PC-9 (cell line): ENCODE results near the gene ATXN7. TPM values are rescaled to one million over a fixed set of nuclear protein-coding genes. Genes with fewer than 3 reads are reported as not detected.

Experiments
- BruUV-seq: library from RNA; stranded (reverse); fragments of 400-500 nt; replicated peaks from 2 replicates; lab custom pipeline; 2021; lab: Mats Ljungman, UMichigan
- CTCF ChIA-PET: fragments of 300-600 bp; sonication (Branson Sonifier 250); formaldehyde crosslinking; loops from one replicate; lab custom pipeline; 2022; ENCODE audit warnings: antibody characterized with exemption; lab: Charles Lee
- POLR2A ChIA-PET: fragments of 300-600 bp; sonication (Branson Sonifier 250); formaldehyde crosslinking; loops from one replicate; lab custom pipeline; 2022; ENCODE audit warnings: antibody characterized with exemption; ENCODE audit not compliant: unreplicated experiment; lab: Charles Lee
- DNase-seq, 2 experiments: peaks; one replicate each; pipeline versions ENCODE4 v3.0.0 to v3.0.0-alpha.2; 2015 to 2022; ENCODE audit warnings: mixed read lengths in 1 of 2
- H2AFZ ChIP-seq: fragments of 200-600 bp; sonication (generic); 2 replicates; pipeline ENCODE4 v1.8.1; 2017; ENCODE audit warnings: antibody characterized with exemption
- H3F3A ChIP-seq: fragments of 200-600 bp; sonication (generic); 2 replicates; pipeline ENCODE4 v1.8.1; 2017; ENCODE audit warnings: antibody characterized with exemption, mild to moderate bottlenecking, low read depth; ENCODE audit not compliant: insufficient read depth
- H3K27ac ChIP-seq: fragments of 200-600 bp; sonication (generic); 2 replicates; pipeline ENCODE4 v1.6.1; 2016; ENCODE audit warnings: mixed run types
- H3K27me3 ChIP-seq: fragments of 200-600 bp; sonication (generic); 2 replicates; pipeline ENCODE4 v1.6.1; 2016; ENCODE audit warnings: low read depth, mixed run types; ENCODE audit not compliant: insufficient read depth
- H3K36me3 ChIP-seq: fragments of 200-600 bp; sonication (generic); 2 replicates; pipeline ENCODE4 v1.6.1; 2016; ENCODE audit warnings: low read depth, mixed run types
- H3K4me1 ChIP-seq: fragments of 200-600 bp; sonication (generic); replicated peaks from 2 replicates; pipeline ENCODE4 v1.6.1; 2016; ENCODE audit warnings: mixed run types; ENCODE audit not compliant: insufficient read depth
- H3K4me2 ChIP-seq: fragments of 200-600 bp; sonication (generic); 2 replicates; pipeline ENCODE4 v1.6.1; 2017; ENCODE audit warnings: mixed run types
- H3K4me3 ChIP-seq: fragments of 200-600 bp; sonication (generic); 2 replicates; pipeline ENCODE4 v1.6.1; 2016; ENCODE audit warnings: mixed run types
- H3K79me2 ChIP-seq: fragments of 200-600 bp; sonication (generic); 2 replicates; pipeline ENCODE4 v1.6.1; 2017; ENCODE audit warnings: low read depth, mixed run types
- H3K9me2 ChIP-seq: fragments of 200-600 bp; sonication (generic); 2 replicates; pipeline ENCODE4 v1.8.1; 2017; ENCODE audit warnings: mild to moderate bottlenecking; ENCODE audit not compliant: insufficient read depth
- H3K9me3 ChIP-seq: fragments of 200-600 bp; sonication (generic); 2 replicates; pipeline ENCODE4 v1.8.1; 2016; ENCODE audit warnings: low read depth; ENCODE audit not compliant: insufficient read depth
- H4K20me1 ChIP-seq: fragments of 200-600 bp; sonication (generic); 2 replicates; pipeline ENCODE4 v1.8.1; 2017; ENCODE audit not compliant: insufficient read depth
- CTCF ChIP-seq: fragments of 200-600 bp; sonication (generic); conservative IDR thresholded peaks from 2 replicates; pipeline ENCODE4 v1.6.1; 2017; ENCODE audit warnings: mixed run types, antibody characterized with exemption, mild to moderate bottlenecking, moderate library complexity
- EZH2 ChIP-seq: fragments of 200-600 bp; sonication (generic); IDR thresholded peaks from 2 replicates; pipeline ENCODE4 v1.8.0; 2017; ENCODE audit warnings: antibody characterized with exemption, low read depth
- intact Hi-C: fragments of 100-400 bp; cut with micrococcal nuclease; formaldehyde crosslinking; loops from one replicate; pipeline ENCODE4 v1.10.0; 2022; ENCODE audit not compliant: unreplicated experiment
- total RNA-seq: library from RNA; stranded (reverse); gene quantifications from 2 replicates; pipeline ENCODE4 v1.2.3, GENCODE V29; 2021

The ATXN7 gene
- total RNA-seq, 1 experiment from 2014 or later, result 27.7 TPM

- no peaks in the 10 kb centered on the region for H3K36me3 ChIP-seq
- H3K4me2 ChIP-seq, result no peak overlapping the region
- no peak overlapping the region for H3K27ac ChIP-seq
- no peaks in the 10 kb centered on the region for H3K27me3 ChIP-seq
- no peaks in the 10 kb centered on the region for H3K9me3 ChIP-seq
- H3K9me2 ChIP-seq, result no peaks in the 10 kb centered on the region
- no peaks in the 10 kb centered on the region for H3K4me1 ChIP-seq
- BruUV-seq, result no TSS peak
- no peak for DNase-seq
- ChIA-PET CTCF (no interaction called here), POLR2A (no interaction called here)
- H2AFZ ChIP-seq, result no peak overlapping the region
- H3F3A ChIP-seq, result no peaks in the 10 kb centered on the region
- intact Hi-C loops, result no loop called here
- H3K79me2 ChIP-seq, result no peaks in the 10 kb centered on the region
- peaks cover 11% of the 10 kb centered on the region; the same call in 1 of the 2 replicates for H4K20me1 ChIP-seq
- H3K4me3 ChIP-seq, result no peak overlapping the region
- no peak for TF ChIP-seq EZH2
- TF ChIP-seq CTCF, result no peak
Observed at GRCh38 chr3:63946753-63947152, 83.1 kb downstream of the ATXN7 start.

GRCh38 chr3:63947594-63947993, 83.9 kb downstream of the ATXN7 start:
- H2AFZ ChIP-seq, result no peak overlapping the region
- no peaks in the 10 kb centered on the region for H3K9me3 ChIP-seq
- POLR2A ChIA-PET, result no interaction called here
- H3K27me3 ChIP-seq, result no peaks in the 10 kb centered on the region
- no peak for DNase-seq
- H3K4me3 ChIP-seq, result no peak overlapping the region
- no peaks in the 10 kb centered on the region for H3K36me3 ChIP-seq
- TF ChIP-seq CTCF (no peak), EZH2 (no peak)
- H3K9me2 ChIP-seq, result no peaks in the 10 kb centered on the region
- no peaks in the 10 kb centered on the region for H3K79me2 ChIP-seq
- H3K27ac ChIP-seq, result no peak overlapping the region
- intact Hi-C loops, result no loop called here
- no peaks in the 10 kb centered on the region for H3F3A ChIP-seq
- H4K20me1 ChIP-seq, result peaks cover 11% of the 10 kb centered on the region; the same call in 1 of the 2 replicates
- CTCF ChIA-PET, result no interaction called here
- no peaks in the 10 kb centered on the region for H3K4me1 ChIP-seq
- no peak overlapping the region for H3K4me2 ChIP-seq
- BruUV-seq, result no TSS peak

GRCh38 chr3:63949005-63949404, 85.3 kb downstream of the ATXN7 start:
- H3K4me3 ChIP-seq, result no peak overlapping the region
- no peak overlapping the region for H2AFZ ChIP-seq
- ChIA-PET POLR2A (no interaction called here), CTCF (no interaction called here)
- H3K4me1 ChIP-seq, result no peaks in the 10 kb centered on the region
- no peaks in the 10 kb centered on the region for H3K9me2 ChIP-seq
- TF ChIP-seq CTCF, result no peak
- no peak for TF ChIP-seq EZH2
- DNase-seq, result no peak
- no peaks in the 10 kb centered on the region for H3K27me3 ChIP-seq
- no peaks in the 10 kb centered on the region for H3F3A ChIP-seq
- H3K36me3 ChIP-seq, result no peaks in the 10 kb centered on the region
- peaks cover 11% of the 10 kb centered on the region; the same call in 1 of the 2 replicates for H4K20me1 ChIP-seq
- no peaks in the 10 kb centered on the region for H3K9me3 ChIP-seq
- intact Hi-C loops, result no loop called here
- H3K27ac ChIP-seq, result no peak overlapping the region
- no peak overlapping the region for H3K4me2 ChIP-seq
- BruUV-seq, result no TSS peak
- H3K79me2 ChIP-seq, result no peaks in the 10 kb centered on the region
